Esophagus muscularis mucosa (tissue), 4 donors: ENCODE results near the gene ARIH1.

Experiments
- CTCF ChIP-seq, 3 experiments: fragments of 200-600 bp in 2 of 3; fragments of 450-650 bp in 1 of 3; sonication (generic) in 2 of 3; IDR thresholded peaks; one replicate each; pipeline ENCODE4 v1.5.1; 2017 to 2019; ENCODE audit warnings: antibody characterized with exemption in 3 of 3, mild to moderate bottlenecking in 2 of 3, moderate library complexity in 1 of 3
- EP300 ChIP-seq: sonication (generic); formaldehyde crosslinking; IDR thresholded peaks from one replicate; pipeline ENCODE4 v1.6.1; 2017; ENCODE audit warnings: antibody characterized with exemption
- POLR2A ChIP-seq: fragments of 450-650 bp; IDR thresholded peaks from one replicate; pipeline ENCODE4 v1.6.1; 2017; ENCODE audit warnings: antibody characterized with exemption, moderate library complexity, mild to moderate bottlenecking, low read depth
- POLR2AphosphoS5 ChIP-seq, 2 donors: sonication (generic); formaldehyde crosslinking; IDR thresholded peaks; one replicate each; pipeline ENCODE4 v1.6.1; 2017; ENCODE audit warnings: antibody characterized with exemption in 2 of 2

GRCh38 chr15:72451224-72451623 is 22.9 kb upstream of the ARIH1 start:
- no peak for TF ChIP-seq CTCF (IDR thresholded peaks at IDR 0.05)
- TF ChIP-seq POLR2AphosphoS5 (IDR thresholded peaks at IDR 0.05): no peak
- TF ChIP-seq POLR2A: no peak
- no peak for TF ChIP-seq EP300
